Stimulated activated CD8-positive, alpha-beta memory T cell treated with anti-CD3 and anti-CD28 coated beads, Interleukin-4, amount 100 ng/mL, for 24 hours (primary cell): ENCODE measurements around the gene POLE4.

Source experiments
- DNase-seq: peaks from one replicate; pipeline ENCODE4 v3.0.0-alpha.2; 2020; ENCODE audit warnings: low read depth

The POLE4 gene

DNA sequence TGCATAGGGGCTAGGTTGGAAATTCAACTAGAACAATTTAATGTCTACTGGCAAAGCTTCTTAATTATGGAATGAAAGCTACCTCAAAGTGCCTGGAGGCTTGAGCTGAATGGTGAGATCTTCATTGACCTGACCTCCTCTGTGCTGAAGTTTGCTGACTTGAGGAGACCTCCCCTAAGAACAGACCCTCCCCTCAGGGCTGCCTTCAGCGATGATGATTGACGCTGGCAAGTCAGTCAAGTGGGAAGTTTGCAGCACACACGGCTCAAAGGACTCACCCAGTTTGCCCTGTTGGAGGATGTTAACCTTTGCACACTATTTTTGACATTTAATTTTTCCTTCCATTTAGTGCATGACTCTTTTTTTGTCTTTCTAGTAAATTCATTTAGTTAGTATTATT, 17.2 kb upstream of the POLE4 start:
- DNase-seq = no peak

DNA sequence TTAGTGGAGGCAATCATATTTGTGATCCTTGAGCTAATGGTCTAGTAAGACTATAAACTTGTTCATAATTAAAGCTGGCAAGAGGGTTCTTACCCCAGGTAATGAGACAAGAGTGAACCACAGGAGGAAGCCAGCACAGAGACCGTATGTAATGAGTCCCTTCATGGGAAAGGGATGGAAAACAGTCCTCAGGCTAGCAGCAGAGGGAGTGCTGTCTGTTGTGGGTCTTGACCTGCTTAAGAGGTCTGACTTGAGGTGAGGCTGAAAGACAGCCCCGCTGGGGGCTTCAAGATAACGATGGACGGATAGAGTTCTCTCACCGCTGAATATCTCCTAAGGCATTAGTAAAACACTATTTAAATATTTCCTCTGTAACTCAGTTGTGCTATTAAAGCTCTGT, 16.2 kb upstream of the POLE4 start:
- DNase-seq = no peak

DNA sequence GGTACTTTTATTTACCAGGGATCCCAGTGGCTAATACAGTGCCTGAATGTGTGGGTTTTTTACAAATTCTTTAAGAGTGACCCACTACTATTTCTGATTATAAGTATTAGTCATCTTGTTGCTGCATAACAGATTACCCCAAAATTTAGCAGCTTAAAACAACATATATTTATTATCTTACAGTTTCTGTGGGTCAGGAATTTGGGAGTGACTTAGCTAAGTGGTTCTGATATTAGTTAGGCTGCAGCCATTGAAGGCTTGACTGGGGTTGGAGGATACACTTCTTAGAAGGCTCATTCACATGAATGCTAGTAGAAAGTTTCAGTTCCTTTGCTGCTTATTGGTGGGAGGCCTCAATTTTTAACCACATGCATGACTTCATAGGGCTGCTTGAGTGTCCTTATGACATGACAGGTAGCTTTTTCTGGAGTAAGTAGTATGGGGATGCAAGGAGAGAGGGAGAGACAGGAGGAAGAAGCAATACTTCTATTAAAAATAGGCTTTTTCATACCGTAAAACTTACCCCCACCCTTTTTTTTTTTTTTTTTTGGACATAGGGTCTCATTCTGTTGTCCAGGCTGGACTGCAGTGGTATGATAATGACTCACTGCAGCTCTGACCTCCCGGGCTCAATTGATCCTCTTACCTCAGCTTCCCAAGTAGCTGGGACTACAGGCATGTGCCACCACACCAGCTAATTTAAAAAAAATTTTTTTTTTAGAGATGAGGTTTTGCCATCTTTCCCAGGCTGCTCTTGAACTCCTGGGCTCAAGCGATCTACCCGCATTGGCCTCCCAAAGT, 13.3 kb upstream of the POLE4 start:
- no peak for DNase-seq

DNA sequence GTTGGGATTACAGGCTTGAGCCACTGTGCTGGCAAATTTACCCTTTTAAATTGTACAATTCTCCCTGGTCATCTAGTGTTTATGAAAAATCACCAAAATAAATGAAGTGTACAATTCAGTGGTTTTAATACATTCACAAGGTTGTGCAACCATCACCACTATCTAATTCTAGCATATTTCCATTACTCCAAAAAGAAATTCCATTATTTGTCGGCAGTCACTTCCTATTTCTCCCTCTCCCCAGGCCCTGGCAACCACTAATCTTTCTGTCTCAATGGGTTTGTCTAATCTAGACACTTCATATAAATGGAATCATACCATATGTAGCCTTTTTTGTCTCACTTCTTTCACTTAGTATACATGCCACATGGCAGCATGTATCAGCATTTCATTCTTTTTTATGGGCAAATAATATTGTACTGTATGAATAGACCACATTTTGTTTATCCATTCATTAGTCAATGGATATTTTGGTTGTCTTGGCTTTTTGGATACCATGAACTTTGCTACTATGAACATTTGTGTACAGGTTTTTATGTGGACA, 12.6 kb upstream of the POLE4 start:
- no peak for DNase-seq

DNA sequence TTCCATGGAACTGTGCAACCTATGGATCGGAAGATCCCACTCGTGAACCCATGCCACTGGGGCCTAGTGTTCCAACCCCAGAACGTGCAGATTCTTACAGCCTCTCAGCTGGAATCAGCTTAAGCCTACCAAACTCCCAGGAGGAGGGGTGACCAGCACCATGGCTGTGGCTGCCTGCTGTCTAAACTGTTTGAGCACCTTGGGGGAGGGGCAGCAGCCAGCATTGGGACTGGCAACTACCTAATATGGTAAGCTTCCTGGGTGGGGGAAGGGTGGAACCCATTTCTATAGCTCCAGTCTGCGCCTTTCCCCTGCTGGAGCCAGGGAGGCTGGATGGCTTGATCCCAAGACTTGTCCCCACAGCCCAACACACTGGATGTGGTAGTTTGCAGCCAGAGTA, 10.7 kb upstream of the POLE4 start:
- DNase-seq = no peak

DNA sequence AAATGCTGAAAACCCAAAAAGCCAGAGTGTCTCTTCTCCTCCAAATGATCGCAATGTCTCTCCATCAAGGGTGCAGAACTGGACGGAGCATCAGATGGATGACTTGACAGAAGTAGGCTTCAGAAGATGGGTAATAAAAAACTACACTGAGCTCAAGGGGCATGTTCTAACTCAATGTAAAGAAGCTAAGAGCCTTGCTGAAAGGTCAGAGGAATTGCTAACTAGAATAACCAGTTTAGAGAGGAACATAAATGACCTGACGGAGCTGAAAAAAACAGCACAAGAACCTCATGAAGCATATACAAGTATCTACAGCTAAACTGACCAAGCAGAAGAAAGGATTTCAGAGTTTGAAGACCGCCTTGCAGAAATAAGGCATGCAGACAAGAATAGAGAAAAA, 9.7 kb upstream of the POLE4 start:
- no peak for DNase-seq

DNA sequence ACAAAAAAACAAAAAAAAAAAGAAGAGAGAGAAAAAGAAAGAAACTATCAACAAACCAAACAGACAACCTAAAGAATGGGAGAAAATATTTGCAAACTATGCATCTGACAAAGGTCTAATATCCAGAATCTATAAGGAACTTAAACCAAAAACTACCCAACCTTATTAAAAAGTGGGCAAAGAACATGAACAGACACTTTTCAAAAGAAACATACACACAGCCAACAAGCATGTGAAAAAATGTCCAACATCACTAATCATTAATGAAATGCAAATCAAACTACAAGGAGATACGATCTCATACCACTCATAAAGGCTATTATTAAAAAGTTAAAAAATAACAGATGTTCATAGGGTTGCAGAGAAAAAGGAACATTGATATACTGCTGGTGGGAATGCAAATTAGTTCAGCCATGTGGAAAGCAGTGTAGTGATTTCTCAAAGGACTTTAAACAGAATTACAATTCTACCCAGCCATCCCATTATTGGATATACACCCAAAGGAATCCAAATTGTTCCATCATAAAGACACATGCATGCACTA, 7.2 kb upstream of the POLE4 start:
- no peak for DNase-seq

DNA sequence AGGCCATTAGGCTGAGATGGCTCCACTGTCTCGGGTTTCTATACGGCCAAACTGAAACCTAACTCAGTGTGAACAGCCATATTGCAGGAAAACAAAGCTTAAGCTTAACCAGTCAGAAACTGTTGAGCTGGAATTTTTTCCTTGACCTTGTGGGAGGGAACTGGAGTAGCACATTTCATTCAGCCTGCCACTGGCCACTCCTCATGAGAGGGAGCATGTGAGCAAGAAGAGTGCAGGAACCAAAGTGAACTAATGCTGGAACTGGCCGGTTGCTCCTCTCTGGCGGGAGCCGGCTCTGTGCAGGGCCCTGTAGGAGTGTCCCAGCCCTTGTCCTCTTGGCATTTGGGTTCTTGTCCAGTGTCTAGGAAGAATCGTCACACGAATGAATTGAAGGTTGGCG, 5.9 kb upstream of the POLE4 start:
- no peak for DNase-seq

DNA sequence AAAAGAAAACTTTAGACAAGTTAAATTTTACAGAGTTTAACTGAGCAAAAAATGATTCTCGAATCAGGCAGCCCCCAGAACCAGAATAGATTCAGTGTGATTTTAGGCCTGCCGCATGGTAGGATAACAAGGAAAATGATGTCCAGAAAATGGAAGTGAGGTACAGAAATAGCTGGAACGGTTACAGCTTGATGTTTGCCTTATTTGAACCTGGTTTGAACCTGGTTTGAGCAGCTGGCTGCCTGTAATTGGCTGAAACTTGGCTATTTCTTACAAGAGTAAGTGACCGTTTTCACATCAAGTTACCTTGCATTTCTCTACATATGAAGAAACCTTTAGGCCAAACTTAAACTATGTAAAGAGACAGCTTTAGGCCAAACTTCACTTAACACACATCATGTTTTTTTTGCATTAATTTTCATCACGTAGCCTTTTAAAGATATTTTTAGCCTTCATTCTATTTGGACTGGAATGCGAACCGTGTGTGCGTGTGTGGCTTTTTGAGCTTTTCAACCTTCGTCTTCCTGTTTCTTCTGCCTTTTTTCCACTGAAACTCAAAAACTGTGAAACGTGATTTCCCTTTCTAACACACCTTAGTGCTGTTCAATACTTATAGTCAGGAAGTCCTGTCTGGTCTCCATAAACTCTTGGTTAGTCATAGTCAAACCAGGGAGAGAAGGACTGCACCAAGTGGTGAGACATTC, 4.5 kb upstream of the POLE4 start:
- DNase-seq = no peak

DNA sequence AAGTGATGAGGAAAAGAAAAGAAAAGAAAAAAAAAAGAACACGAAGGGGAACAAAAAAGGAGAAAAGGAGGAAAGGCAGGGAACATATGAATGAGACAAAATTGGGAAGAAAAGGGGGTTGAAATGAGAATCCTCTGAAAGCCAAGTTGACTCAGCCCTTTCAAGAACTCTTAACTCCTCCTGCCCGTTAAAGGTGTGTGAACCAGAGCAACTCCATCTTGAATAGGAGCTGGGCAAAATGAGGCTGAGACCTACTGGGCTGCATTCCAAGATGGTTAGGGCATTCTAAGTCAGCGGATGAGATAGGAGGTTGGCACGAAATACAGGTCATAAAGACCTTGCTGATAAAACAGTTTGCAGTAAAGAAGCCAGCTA, 4.0 kb upstream of the POLE4 start:
- no peak for DNase-seq

DNA sequence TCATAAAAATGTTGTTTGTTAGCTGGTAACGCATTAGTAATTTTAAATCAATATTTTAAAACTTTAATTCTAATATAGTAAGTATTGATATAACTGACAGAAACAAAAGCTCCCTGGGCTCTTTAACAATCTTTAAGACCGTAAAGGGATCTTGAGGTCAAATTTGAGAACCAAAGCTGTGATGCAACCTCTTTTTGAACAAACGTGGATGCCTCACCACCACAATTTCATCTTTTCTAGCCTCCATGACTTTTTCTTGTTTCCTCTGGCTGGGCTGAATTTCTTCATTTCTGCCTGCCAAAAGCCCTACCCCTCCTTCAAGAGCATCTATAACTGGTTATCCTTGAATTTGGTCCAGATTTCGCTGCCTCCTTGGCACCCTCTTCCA, 563 bp upstream of the POLE4 start:
- DNase-seq = no peak

DNA sequence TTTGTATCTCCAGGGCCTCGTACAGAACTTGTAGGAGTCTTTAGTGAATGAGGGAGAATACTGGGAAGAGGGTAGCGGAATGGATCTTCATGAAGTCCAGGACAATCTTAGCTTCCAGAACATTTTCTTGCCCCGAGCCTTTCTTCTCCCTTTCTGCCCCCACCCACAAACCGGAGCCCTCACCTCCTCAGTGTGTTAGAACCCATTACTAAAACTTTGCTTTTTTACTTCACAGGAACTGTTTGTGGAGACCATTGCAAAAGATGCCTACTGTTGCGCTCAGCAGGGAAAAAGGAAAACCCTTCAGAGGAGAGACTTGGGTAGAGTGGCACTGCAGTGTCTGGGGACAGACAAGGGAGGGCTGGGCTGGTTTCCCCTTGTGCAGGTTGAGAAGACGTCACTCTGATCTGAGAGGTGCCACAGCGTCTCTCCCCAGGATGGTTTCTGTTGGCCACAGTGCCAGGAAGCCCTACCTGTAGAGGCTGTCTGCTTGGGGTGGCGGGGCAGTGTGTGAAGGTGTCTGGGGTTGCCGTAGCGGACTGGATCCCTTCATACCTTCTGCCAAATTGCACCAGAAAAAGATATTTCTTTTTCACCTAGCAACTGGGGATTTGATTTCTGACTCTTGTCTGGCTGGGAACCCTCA, 786 bp downstream of the POLE4 start:
- DNase-seq = no peak

DNA sequence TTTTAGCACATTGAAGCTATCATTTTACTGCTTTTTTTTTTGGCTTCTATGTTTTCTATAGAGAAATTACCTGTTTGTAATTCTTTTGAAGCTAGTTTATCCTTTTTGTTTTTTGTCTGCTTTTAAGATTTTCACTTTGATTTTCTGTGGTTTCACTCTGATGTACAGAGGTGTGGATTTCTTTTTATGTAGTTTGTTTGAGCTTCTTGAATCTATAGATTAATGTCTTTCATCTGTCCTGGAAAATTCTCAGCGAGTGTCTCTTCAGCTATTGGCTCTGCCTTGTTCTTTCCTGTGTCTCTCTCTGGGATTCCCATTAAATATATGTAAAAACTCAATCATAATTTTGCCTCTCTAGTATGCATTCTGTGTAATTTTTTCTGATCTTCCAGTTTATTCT, 8.4 kb downstream of the POLE4 start:
- DNase-seq = no peak

DNA sequence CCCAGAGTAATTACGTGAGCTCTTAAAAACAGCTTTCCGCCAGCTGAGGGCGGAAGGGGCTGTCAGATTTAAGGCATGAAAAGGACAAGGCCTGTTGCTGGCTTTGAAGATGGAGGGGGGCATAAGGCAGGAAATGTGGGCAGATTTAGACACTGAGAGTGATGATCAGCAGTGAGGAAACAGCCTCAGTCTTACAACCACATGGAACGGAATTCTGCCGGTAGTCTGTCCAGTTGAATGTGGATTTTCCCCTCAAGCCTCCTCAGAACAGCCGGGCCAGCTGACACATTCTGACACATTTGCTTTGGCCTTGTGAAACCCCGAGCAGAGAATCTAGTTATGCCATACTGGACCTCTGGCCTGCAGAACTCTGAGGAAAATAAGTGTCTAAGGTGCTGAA, 16.6 kb downstream of the POLE4 start:
- DNase-seq = no peak

DNA sequence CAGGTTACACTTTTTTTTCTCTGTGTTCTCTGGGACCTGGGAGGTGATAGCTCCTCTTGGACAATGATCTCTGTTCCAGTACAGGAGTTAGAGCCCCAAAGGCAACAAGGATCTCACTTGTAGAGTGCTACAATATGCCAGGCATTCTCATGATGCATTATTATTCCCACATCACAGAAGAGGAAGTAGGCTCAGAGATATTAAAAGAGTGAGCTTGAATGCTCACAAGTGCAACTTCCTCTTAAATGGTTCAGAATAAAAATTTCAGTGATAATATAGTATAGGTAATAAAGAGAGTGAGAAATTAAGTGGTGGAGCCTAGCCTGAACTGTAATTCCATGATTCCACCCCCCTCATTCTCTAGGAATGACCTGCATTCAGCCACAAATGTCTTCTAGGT, 21.4 kb downstream of the POLE4 start:
- no peak for DNase-seq

DNA sequence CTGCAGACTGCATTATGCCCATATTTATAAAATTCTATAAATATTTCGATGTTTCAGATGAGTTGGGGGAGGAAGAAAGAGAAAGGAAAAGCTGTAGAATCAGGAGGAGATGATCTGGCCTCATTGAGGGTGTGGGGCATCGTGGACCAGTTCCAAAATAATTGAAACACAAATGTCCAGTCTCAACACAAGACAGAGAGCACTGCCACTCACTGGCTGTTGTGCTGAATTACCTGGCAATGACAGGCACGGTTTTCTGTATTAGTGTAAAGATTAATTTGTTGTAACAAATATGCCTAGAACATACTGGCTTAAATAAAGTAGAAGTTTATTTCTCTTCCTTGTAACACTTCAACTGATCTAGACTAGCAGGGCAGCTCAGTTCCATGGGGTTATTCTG, 24.1 kb downstream of the POLE4 start:
- no peak for DNase-seq

DNA sequence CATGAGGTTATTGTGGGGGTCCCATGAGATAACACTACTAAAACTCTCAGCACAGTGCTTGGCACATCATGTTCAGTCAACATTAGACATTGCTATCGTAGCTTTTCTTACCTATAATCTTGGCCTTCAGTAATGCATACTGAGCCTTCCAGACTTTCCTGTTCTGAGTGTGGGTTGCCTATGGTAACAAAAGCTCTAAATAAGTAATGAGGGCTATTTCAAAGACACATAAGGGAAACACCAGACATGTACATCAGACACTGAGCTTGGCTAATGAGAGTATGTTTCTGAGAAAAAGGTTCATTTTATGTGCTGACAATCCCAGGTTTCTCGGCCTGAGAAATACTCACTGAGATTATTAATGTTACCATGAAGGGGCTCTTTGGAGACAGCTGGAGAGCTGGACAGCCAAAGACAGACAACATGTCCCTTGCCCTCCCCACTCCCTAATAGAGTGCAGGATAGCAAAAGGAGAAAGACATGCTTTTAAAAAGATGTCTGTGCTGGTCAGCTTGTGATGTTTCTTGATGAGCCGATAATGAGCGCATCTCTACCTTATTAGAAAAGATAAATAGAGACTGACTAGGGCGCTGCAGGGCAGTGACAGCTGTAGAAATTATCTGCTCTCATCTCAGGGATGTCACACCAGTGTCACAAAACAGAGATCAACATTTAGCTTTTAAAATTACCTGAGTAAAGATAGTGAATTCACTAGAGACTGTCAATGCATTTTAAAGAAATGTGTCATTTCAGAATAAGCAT, 25.4 kb downstream of the POLE4 start:
- DNase-seq = no peak

DNA sequence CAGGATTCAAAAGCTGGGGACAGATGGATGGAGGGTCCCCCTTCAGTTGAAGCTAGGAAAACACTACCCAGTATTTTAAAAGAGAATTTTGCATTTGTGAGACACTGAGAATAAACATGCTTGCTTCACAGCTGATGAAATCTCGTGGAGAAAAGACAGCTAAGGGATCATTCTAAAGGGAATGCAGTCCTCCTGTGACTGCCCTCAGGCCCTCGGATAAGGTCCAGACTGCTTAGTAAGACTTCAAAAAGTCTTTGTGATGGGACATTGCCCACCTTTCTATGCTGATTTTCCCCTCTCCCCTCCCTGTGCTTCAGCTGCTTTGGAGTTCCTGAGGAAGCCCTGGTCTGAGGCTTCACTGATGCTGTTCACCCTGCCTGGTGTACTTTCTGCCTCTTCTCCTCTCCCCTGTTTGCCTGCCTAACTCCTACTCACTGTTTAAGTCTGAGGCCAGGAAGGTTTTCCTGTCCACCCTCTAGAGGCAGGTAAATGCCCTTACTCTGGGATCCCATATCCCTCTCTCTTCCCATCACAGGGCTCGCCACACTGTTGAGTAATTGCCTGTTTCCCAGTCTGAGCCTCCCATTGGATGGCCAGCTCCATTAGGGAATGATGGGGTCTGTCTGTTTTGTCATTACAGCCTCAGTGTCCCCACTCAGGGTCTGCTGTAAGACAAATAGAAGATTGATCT, 26.6 kb downstream of the POLE4 start:
- DNase-seq = no peak

DNA sequence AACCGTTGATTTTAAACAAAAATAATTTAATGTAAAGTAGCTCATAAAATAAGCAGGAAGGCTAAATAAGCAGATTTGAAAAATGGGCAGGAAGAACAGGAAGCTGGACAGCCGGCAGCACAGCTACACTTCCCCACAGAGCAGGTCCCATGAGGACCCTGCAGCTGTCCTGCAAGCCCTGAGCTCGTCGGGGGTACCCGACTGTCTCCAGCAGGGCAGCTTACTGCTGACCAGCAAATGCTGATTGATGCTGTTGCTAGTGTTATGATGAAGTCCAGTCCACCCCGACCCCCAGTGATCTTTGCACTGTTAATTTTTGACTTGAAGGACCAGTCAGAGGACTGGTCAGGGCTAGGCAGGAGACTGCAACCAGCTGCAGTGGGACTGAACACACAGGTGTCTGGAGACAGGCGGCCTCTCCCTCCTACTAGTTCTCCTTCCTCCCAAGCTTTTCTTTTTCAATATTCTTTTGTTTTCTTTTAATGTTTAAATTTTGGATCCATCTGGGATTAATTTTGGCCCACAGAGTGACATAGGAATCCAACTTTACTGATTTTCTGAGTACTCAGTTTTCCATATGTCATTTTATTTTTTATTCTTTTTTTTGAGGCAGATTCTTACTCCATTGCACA, 27.7 kb downstream of the POLE4 start:
- no peak for DNase-seq

DNA sequence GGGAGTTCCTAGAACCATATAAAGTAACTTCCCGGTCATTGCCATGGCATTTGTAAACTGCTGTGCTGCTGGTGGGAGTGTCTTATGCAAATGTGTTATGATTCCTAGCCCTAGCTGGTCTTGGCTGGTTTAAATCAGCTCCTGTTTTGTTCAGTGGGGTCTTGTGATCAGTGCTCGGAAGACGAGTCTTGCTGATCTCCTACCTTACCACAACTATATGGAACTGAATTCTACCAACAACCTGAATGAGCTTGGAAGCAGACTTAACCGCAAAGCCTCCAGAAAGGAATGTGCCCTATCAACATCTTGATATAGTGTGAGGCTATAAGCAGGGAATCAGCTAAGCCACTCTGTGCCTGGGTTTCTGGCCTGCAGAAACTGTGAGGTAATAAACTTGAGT, 33.5 kb downstream of the POLE4 start:
- DNase-seq = no peak

DNA sequence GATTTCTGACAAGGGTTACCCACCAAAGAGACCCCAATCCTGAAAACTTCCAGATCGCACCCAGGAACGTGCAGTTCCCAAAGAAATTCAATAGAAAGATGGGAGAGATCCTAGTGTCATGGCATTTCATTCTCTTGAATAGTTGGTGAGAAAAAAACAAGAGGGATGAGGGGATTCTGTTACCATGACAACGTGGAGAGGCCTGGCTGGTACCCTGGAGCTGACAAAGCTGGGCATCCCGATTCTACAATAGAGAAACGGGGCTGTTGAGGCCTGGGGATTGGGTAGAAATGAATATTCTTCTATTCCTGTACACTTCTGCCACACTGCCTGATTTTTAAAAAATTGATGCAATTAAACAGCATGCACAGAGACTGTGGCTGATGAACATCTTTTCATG, 41.0 kb downstream of the POLE4 start:
- DNase-seq = no peak
